ENCODE results near the gene C19orf47.

C19orf47 gene

GRCh38 chr19:40392894-40393517 lies 44.8 kb upstream of the C19orf47 start:
- ATAC-seq: peak; percentile 56
- TF ChIP-seq ISL1 (CRISPR knock-in tag; IDR thresholded peaks at IDR 0.05) (no peak), TCF4 (CRISPR knock-in tag; IDR thresholded peaks at IDR 0.05; ENCODE audit: borderline replicate concordance) (no peak), ARNTL (CRISPR knock-in tag; IDR thresholded peaks at IDR 0.05; ENCODE audit: borderline replicate concordance, low read depth) (no peak), BACH2 (CRISPR knock-in tag; IDR thresholded peaks at IDR 0.05; ENCODE audit: borderline replicate concordance) (no peak), TOX (CRISPR knock-in tag; IDR thresholded peaks at IDR 0.05; ENCODE audit: borderline replicate concordance) (no peak), ZNF8 (CRISPR knock-in tag; IDR thresholded peaks at IDR 0.05) (no peak), CSRNP3 (CRISPR knock-in tag; IDR thresholded peaks at IDR 0.05) (no peak), ZFP30 (CRISPR knock-in tag; IDR thresholded peaks at IDR 0.05) (no peak), ZNF565 (CRISPR knock-in tag; conservative IDR thresholded peaks at IDR 0.05; ENCODE audit: low read depth) (no peak), CSDC2 (CRISPR knock-in tag; IDR thresholded peaks at IDR 0.05) (no peak), PPARA (CRISPR knock-in tag; IDR thresholded peaks at IDR 0.05; ENCODE audit: borderline replicate concordance) (no peak)
- TF ChIP-seq, protein P1, sequence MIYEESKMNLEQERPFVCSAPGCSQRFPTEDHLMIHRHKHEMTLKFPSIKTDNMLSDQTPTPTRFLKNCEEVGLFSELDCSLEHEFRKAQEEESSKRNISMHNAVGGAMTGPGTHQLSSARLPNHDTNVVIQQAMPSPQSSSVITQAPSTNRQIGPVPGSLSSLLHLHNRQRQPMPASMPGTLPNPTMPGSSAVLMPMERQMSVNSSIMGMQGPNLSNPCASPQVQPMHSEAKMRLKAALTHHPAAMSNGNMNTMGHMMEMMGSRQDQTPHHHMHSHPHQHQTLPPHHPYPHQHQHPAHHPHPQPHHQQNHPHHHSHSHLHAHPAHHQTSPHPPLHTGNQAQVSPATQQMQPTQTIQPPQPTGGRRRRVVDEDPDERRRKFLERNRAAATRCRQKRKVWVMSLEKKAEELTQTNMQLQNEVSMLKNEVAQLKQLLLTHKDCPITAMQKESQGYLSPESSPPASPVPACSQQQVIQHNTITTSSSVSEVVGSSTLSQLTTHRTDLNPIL (CRISPR knock-in tag; IDR thresholded peaks at IDR 0.05; ENCODE audit: low read depth): no peak
- TF ChIP-seq, protein P2, sequence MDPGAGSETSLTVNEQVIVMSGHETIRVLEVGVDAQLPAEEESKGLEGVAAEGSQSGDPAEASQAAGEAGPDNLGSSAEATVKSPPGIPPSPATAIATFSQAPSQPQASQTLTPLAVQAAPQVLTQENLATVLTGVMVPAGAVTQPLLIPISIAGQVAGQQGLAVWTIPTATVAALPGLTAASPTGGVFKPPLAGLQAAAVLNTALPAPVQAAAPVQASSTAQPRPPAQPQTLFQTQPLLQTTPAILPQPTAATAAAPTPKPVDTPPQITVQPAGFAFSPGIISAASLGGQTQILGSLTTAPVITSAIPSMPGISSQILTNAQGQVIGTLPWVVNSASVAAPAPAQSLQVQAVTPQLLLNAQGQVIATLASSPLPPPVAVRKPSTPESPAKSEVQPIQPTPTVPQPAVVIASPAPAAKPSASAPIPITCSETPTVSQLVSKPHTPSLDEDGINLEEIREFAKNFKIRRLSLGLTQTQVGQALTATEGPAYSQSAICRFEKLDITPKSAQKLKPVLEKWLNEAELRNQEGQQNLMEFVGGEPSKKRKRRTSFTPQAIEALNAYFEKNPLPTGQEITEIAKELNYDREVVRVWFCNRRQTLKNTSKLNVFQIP (CRISPR knock-in tag; IDR thresholded peaks at IDR 0.05; ENCODE audit: borderline replicate concordance, low read depth): no peak

DNA sequence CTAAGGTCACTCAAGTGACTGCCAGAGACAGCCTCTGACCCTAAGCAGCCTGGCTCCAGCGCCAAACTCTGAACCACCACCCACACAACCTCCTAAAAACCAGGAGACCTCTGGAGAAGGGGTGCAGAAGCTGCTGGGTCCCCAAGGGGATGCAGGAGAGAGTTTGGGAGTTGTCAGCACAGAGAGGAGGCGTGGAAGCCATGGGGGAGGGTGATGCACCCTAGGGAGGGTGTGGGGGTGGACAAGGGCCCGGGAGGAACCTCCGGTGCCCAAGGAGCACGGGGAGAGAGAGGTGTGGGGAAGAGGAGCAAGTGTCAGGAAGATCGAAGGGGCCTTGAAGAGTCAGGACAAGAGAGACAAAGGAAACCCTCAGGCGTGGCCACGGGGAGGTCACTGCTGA lies 43.9 kb upstream of the C19orf47 start:
- no peak for ATAC-seq
- TF ChIP-seq ISL1 (CRISPR knock-in tag; IDR thresholded peaks at IDR 0.05) (no peak), OSR1 (CRISPR knock-in tag; IDR thresholded peaks at IDR 0.05) (no peak), TOX (CRISPR knock-in tag; IDR thresholded peaks at IDR 0.05; ENCODE audit: borderline replicate concordance) (no peak), ARNTL (CRISPR knock-in tag; IDR thresholded peaks at IDR 0.05; ENCODE audit: borderline replicate concordance, low read depth) (no peak), ZFP3 (CRISPR knock-in tag; IDR thresholded peaks at IDR 0.05) (no peak)

DNA sequence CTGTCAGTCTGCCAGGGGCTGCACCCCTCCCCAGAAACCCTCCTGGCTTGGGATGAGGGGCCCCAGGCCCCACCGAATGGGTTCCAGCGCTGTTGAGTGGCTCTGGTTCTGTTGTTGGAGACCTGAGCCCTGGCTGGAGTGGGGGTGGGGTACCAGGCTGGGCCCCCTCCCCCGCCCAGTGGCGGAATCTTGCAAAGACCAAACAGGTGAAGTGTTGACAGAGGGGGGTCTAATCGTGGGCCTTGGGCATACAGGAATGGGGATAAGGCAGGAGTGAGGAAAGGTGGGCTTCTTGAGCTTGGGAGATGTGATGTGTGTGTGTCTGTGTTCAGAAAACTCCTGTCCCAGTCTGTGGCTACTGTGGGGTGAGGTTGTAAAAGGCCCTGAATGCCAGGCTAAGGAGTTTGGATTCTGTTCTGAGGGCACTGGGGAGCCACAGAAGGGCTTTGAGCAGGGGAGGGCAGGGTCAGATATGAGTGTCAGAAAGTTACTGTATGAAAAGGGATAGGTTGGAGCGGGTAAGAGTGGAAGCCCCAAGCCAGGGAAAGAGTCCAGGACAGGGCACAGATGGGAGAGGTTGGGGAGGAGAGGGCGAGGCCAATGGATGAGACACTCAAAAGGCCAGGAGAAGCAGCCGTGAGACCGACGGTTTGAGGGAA lies 42.0 kb upstream of the C19orf47 start, which contains the start of gene HIPK4:
Gene HIPK4, minus strand, starts transcription at position 98 of the 659 bp plus-strand sequence. CDS start 279 bp downstream, outside the sequence.
- no peak for ATAC-seq
- TF ChIP-seq ESRRG (CRISPR knock-in tag; IDR thresholded peaks at IDR 0.05) (no peak), SNAI2 (CRISPR knock-in tag; IDR thresholded peaks at IDR 0.05) (no peak), CSRNP3 (CRISPR knock-in tag; IDR thresholded peaks at IDR 0.05) (no peak), RARB (CRISPR knock-in tag; IDR thresholded peaks at IDR 0.05) (no peak), ZNF70 (CRISPR knock-in tag; IDR thresholded peaks at IDR 0.05) (no peak), ZNF8 (CRISPR knock-in tag; IDR thresholded peaks at IDR 0.05) (no peak), CSDC2 (CRISPR knock-in tag; IDR thresholded peaks at IDR 0.05) (no peak), TSHZ2 (CRISPR knock-in tag; IDR thresholded peaks at IDR 0.05) (no peak), BACH2 (CRISPR knock-in tag; IDR thresholded peaks at IDR 0.05; ENCODE audit: borderline replicate concordance) (no peak), ARNTL (CRISPR knock-in tag; IDR thresholded peaks at IDR 0.05; ENCODE audit: borderline replicate concordance, low read depth) (no peak), PPARA (CRISPR knock-in tag; IDR thresholded peaks at IDR 0.05; ENCODE audit: borderline replicate concordance) (no peak), OSR1 (CRISPR knock-in tag; IDR thresholded peaks at IDR 0.05) (no peak), TOX (CRISPR knock-in tag; IDR thresholded peaks at IDR 0.05; ENCODE audit: borderline replicate concordance) (no peak)
